Right ventricle myocardium inferior (tissue), 1 donor: ENCODE measurements around the gene DOCK8. TPM values are rescaled to one million over a fixed set of nuclear protein-coding genes. Genes with fewer than 3 reads are reported as not detected.
A peak's percentile ranks its signal among the peaks of the same experiment; 100 is the strongest.

Source experiments
- ATAC-seq: fragments of 200-7000 bp; cut with Tn5 transposase; one replicate; pipeline ENCODE4 v1.9.1; 2020; ENCODE audit warnings: mild to moderate bottlenecking, moderate library complexity
- DNase-seq: peaks from one replicate; pipeline ENCODE4 v3.0.0; 2021; ENCODE audit errors: missing footprints
- intact Hi-C: fragments of 100-400 bp; cut with DNase I; formaldehyde crosslinking; loops from one replicate; pipeline ENCODE4 v1.11.0; 2022
- total RNA-seq: library from RNA; stranded (reverse); fragmentation: NEBNext Ultra II Directional; extraction: Animal tissue kit (Norgen Biotek cat#: 25700); gene quantifications from one replicate; pipeline ENCODE4 v1.2.1, GENCODE V29; 2021
- donor health status: DM: no; HTN: yes; CAD: no; lungs with severe emphysema.

DOCK8 gene
- total RNA-seq, 1 donor from 2014 or later: 6.1 TPM

GRCh38 chr9:437066-437465, 222.4 kb downstream of the DOCK8 start:
- DNase-seq (no peak), ATAC-seq (peak; percentile 14)
- intact Hi-C loops: loop anchor here (5.0 kb wide), 1 partner anchor 45 kb away; no protein-coding TSS in a partner anchor

GRCh38 chr9:437574-438001, 222.9 kb downstream of the DOCK8 start:
- DNase-seq: no peak
- intact Hi-C loops: loop anchor here (5.0 kb wide), 1 partner anchor 45 kb away; no protein-coding TSS in a partner anchor
- ATAC-seq: peak; percentile 83

- intact Hi-C loops: loop anchor here (5.0 kb wide), 1 partner anchor 44 kb away; no protein-coding TSS in a partner anchor
- peak; percentile 9 for ATAC-seq
- DNase-seq: no peak
These were observed 223.4 kb downstream of the DOCK8 start for GRCh38 chr9:438066-438465.

GRCh38 chr9:438961-439768, 224.5 kb downstream of the DOCK8 start:
- ATAC-seq (peak; percentile 86), DNase-seq (peak; percentile 67)
- intact Hi-C loops: loop anchor here (5.0 kb wide), 1 partner anchor 43 kb away; no protein-coding TSS in a partner anchor

- intact Hi-C loops: no loop called here
- ATAC-seq (no peak), DNase-seq (peak; percentile 33)
These were observed 226.5 kb downstream of the DOCK8 start for GRCh38 chr9:441126-441525.

DNA sequence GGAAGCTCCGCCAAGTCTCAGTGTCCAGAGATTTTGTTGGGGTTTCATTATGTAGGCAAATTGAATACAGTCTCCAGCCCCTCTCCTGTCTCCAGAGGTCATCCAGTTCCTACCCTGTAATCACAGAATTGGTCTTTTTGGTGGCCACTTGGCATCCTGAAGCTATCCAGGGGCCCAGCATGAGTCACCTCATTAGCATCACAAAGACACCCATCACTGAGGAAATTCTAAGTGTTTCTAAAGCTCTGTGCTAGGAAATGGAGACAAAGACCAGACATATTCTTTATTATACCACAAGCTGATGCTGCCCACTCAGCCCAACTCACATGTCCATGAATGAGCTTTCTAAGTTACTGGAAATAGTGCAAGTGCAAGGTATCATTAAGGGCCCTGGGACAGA, 229.9 kb downstream of the DOCK8 start:
- DNase-seq (no peak), ATAC-seq (no peak)
- intact Hi-C loops: no loop called here

GRCh38 chr9:445033-445432, 230.4 kb downstream of the DOCK8 start:
- DNase-seq (peak; percentile 73), ATAC-seq (no peak)
- intact Hi-C loops: no loop called here

DNA sequence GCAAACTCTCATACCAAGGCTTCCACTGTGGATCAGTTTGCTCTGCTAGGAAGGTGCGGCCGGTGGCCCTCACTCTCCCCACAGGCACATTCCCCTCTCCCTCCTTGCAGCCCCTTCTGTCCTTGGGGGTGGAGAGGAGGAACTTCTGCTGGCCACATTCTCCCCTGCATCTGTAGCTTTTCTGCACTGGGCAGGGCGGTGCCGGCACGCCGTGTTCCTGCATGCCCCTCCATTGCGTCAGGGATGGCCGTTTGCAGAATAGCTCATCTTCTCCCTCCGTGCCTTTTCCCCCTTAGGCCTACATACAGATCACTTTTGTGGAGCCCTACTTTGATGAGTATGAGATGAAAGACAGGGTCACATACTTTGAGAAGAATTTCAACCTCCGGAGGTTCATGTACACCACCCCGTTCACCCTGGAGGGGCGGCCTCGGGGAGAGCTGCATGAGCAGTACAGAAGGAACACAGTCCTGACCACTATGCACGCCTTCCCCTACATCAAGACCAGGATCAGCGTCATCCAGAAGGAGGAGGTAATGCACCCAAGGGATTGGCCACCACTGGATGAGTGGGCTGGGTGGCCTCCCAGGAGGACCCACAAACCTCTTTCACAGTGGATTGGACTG, 231.5 kb downstream of the DOCK8 start:
- DNase-seq (peak; percentile 46), ATAC-seq (no peak)
- intact Hi-C loops: no loop called here

- ATAC-seq: no peak
These were observed 232.8 kb downstream of the DOCK8 start for GRCh38 chr9:447230-448025.

GRCh38 chr9:450057-450456, 235.4 kb downstream of the DOCK8 start:
- no peak for DNase-seq
- no peak for ATAC-seq
- intact Hi-C loops: no loop called here

More at GRCh38 chr9:447230-448025, 232.8 kb downstream of the DOCK8 start:
- no peak for DNase-seq
- intact Hi-C loops: no loop called here

GRCh38 chr9:450561-450960, 235.9 kb downstream of the DOCK8 start:
- intact Hi-C loops: no loop called here
- DNase-seq (no peak), ATAC-seq (no peak)

DNA sequence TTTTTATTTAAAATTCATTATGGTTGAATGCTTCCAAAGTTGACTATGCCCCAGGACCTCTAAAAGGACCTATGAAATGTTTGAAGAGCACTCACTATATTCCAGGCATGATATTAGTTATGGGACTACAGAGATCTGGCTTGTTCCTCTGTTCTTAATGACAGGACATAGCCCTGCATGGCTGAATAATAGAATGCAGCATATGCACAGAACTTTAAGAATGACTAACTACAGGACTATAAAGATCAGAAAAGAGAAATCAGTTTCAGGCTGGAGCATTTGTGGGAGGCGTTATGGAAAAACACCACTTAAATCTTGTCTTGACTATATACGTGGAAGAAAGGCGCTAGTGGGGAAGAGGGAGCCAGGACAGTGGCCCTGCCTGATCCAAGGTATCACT, 239.2 kb downstream of the DOCK8 start:
- intact Hi-C loops: no loop called here

GRCh38 chr9:456365-456764, 241.7 kb downstream of the DOCK8 start:
- intact Hi-C loops: loop anchor here (5.0 kb wide), 1 partner anchor 46 kb away; the partner anchor contains the start of gene KANK1
- DNase-seq: peak; percentile 63
- ATAC-seq: peak; percentile 79

More for the DNA sequence above, 239.2 kb downstream of the DOCK8 start:
- ATAC-seq (no peak), DNase-seq (no peak)

GRCh38 chr9:458590-458989, 243.9 kb downstream of the DOCK8 start:
- intact Hi-C loops: loop anchor here (5.0 kb wide), 1 partner anchor 44 kb away; the partner anchor contains the start of gene KANK1
- DNase-seq: no peak

DNA sequence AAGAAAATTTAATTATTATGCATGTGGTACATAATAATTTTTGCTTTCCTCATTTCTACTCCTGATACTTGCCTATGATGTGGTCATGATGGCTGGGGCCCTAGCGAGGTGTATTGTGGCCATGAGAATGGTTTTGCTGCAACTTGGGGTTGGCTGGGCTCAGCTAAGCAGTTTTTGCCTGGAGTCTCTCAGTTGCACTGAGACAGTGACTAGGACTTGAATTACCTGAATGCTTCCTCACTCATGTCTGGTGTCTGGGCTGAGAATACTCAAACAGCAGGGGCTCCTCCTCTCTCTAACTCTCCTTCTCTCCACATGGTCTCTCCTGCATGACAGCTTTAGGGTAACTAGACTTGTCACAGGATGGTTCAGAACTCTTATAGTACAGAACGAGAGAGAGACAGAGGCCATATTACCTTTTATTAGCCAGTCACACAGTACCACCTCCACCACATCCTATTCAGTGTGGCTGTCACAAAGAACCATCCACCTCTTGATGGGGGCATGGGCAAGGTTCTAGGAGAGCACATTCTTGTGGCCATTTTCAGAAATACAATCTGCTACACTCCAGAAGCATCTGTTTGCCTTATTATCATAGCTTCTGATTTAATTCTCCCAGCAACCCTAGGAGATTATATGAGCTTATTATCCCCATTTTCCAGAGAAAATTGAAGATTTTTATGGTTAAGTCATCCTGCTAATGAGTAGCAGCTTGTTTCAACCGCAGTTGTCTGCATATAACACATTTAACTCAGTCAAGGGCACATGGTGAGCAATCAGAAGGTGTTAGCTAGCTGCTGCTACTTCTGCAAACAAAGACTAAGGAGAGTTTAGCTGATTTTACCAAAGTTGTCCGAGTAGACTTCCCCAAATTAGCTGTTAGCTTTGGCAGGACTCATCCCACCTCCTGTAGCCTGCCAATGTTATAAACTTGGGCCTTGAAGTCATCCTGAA, 245.1 kb downstream of the DOCK8 start:
- intact Hi-C loops: loop anchor here (5.0 kb wide), 1 partner anchor 43 kb away; the partner anchor contains the start of gene KANK1
- ATAC-seq: no peak
- no peak for DNase-seq

More at GRCh38 chr9:458590-458989, 243.9 kb downstream of the DOCK8 start:
- no peak for ATAC-seq

DNA sequence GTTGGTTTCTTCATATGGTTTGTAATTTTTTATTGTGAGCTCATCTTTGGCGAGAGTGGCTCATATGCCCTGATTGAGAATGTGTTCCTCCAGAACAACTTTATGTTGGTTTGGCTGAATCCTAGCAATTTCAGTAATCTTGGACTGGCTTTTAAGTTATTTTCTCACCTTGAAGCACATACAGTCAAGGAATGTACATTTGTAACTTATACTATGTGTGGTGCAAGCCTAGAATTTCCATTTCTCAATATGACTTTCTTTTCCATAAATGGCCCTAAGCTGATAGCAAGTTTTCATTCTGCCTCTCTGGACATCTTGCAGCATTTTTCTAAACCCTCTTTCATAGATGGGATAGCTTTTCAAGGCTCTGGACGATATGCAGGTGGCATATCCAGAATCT, 247.5 kb downstream of the DOCK8 start:
- intact Hi-C loops: no loop called here
- ATAC-seq: no peak
- no peak for DNase-seq

DNA sequence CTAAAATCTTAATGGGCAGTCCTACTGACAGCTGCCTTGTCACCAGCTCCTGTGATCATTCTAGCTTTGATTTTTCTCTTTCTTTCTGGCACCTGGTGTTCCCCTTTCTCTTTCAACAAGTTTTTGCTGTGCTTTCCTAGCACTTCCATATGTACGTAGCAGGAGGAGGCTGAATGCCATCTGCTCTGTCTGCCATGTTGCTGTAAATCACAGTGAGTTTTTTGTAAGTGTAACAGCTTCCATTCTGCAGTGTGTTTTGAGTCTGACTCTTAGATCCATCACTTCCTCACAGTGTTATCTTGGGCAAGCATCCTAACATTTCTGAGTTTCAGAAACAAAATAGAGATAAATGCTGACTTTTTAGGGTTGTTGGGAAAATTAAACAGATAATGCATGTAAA, 247.9 kb downstream of the DOCK8 start:
- no peak for ATAC-seq
- intact Hi-C loops: no loop called here

More for the DNA sequence above, 247.9 kb downstream of the DOCK8 start:
- no peak for DNase-seq
